HepG2 (cell line): Measurements from ENCODE around the gene RMI1. TPM values are rescaled to one million over a fixed set of nuclear protein-coding genes. Genes with fewer than 3 reads are reported as not detected.

Experiments
- CREBL2 ChIP-seq: sonication (generic); formaldehyde crosslinking; IDR thresholded peaks from 2 replicates; pipeline ENCODE4 v1.8.1; 2023; ENCODE audit warnings: missing genetic modification reagents, mild to moderate bottlenecking, borderline replicate concordance
- ELK4 ChIP-seq: sonication (generic); formaldehyde crosslinking; IDR thresholded peaks from 2 replicates; pipeline ENCODE4 v1.9.0; 2021; ENCODE audit warnings: missing genetic modification reagents, borderline replicate concordance
- FOSL1 ChIP-seq: sonication (generic); formaldehyde crosslinking; IDR thresholded peaks from 2 replicates; pipeline ENCODE4 v1.9.0; 2021; ENCODE audit warnings: missing genetic modification reagents, borderline replicate concordance
- MEF2D ChIP-seq: sonication (generic); formaldehyde crosslinking; IDR thresholded peaks from 2 replicates; pipeline ENCODE4 v1.5.1; 2020; ENCODE audit warnings: mild to moderate bottlenecking, missing genetic modification reagents
- MTF2 ChIP-seq: sonication (generic); formaldehyde crosslinking; IDR thresholded peaks from 2 replicates; pipeline ENCODE4 v1.5.0; 2020; ENCODE audit warnings: missing genetic modification reagents, borderline replicate concordance
- MXI1 ChIP-seq: IDR thresholded peaks from 3 replicates; pipeline ENCODE4 v1.6.1; 2012; ENCODE audit warnings: low read depth, low read length, inconsistent platforms, borderline replicate concordance
- NRL ChIP-seq: sonication (generic); formaldehyde crosslinking; IDR thresholded peaks from 2 replicates; pipeline ENCODE4 v1.5.0; 2020; ENCODE audit warnings: missing genetic modification reagents, mild to moderate bottlenecking, moderate library complexity, borderline replicate concordance
- RBM22 ChIP-seq: fragments of 200-400 bp; formaldehyde crosslinking; optimal IDR thresholded peaks from 2 replicates; pipeline ENCODE3; 2017; ENCODE audit warnings: mild to moderate bottlenecking, low read length, moderate library complexity
- SCMH1 ChIP-seq: sonication (generic); formaldehyde crosslinking; IDR thresholded peaks from 2 replicates; pipeline ENCODE4 v1.9.0; 2021; ENCODE audit warnings: missing genetic modification reagents, mild to moderate bottlenecking, borderline replicate concordance
- SIX1 ChIP-seq: sonication (generic); formaldehyde crosslinking; IDR thresholded peaks from 2 replicates; pipeline ENCODE4 v1.4.0; 2020; ENCODE audit warnings: missing genetic modification reagents, borderline replicate concordance
- SNAPC2 ChIP-seq: sonication (generic); formaldehyde crosslinking; IDR thresholded peaks from 2 replicates; pipeline ENCODE4 v1.8.1; 2022; ENCODE audit warnings: mild to moderate bottlenecking, missing genetic modification reagents
- TMF1 ChIP-seq: sonication (generic); formaldehyde crosslinking; IDR thresholded peaks from 2 replicates; pipeline ENCODE4 v1.8.1; 2022; ENCODE audit warnings: low read depth, missing genetic modification reagents
- ZBTB7A ChIP-seq: sonication (generic); formaldehyde crosslinking; IDR thresholded peaks from 2 replicates; pipeline ENCODE4 v1.8.0; 2022; ENCODE audit warnings: mild to moderate bottlenecking, missing genetic modification reagents
- ZMYM3 ChIP-seq: sonication (generic); formaldehyde crosslinking; IDR thresholded peaks from 2 replicates; pipeline ENCODE4 v1.5.1; 2020; ENCODE audit warnings: mild to moderate bottlenecking, missing genetic modification reagents
- ZNF143 ChIP-seq: sonication (generic); formaldehyde crosslinking; IDR thresholded peaks from 2 replicates; pipeline ENCODE4 v1.4.0; 2020; ENCODE audit warnings: missing genetic modification reagents
- ZNF274 ChIP-seq: sonication (generic); formaldehyde crosslinking; IDR thresholded peaks from 2 replicates; pipeline ENCODE4 v1.5.1; 2020; ENCODE audit warnings: mild to moderate bottlenecking, missing genetic modification reagents
- ZNF432 ChIP-seq: sonication (generic); formaldehyde crosslinking; IDR thresholded peaks from 2 replicates; pipeline ENCODE4 v1.5.0; 2020; ENCODE audit warnings: missing genetic modification reagents, mild to moderate bottlenecking, borderline replicate concordance
- ZNF646 ChIP-seq: sonication (generic); formaldehyde crosslinking; IDR thresholded peaks from 2 replicates; pipeline ENCODE4 v1.9.0; 2021; ENCODE audit warnings: mild to moderate bottlenecking, missing genetic modification reagents
- ZNF660 ChIP-seq: sonication (generic); formaldehyde crosslinking; IDR thresholded peaks from 2 replicates; pipeline ENCODE4 v1.5.1; 2020; ENCODE audit warnings: mild to moderate bottlenecking, low read depth, missing genetic modification reagents, borderline replicate concordance
- ZSCAN9 ChIP-seq: IDR thresholded peaks from 2 replicates; pipeline ENCODE4 v1.6.1; 2016; ENCODE audit warnings: borderline replicate concordance
- polyA plus RNA-seq, 8 experiments: library from polyadenylated mRNA; depleted of rRNA in 3 of 8; stranded (reverse) in 7 of 8; unstranded in 1 of 8; fragments of >200 nt; fragmentation: Illumina TruSeq in 4 of 8; extraction: Trizol in 4 of 8; gene quantifications; 2 replicates each; pipeline versions ENCODE4 v1.2.1 to v1.2.3, GENCODE V29; 2011 to 2016; ENCODE audit warnings: low read depth in 4 of 8, missing spikeins in 1 of 8, mixed read lengths in 1 of 8; ENCODE audit not compliant: insufficient read depth in 1 of 8
- total RNA-seq, 5 experiments: library from RNA; depleted of rRNA; stranded (reverse); fragments of >200 nt; fragmentation: Illumina TruSeq; extraction: Trizol; gene quantifications; 2 replicates each; pipeline ENCODE4 v1.2.3, GENCODE V29; 2016; ENCODE audit warnings: low read depth in 1 of 5

Gene RMI1
- total and polyA plus RNA-seq, 2 of the 13 experiments (the other 11 are each of a cell fraction or from before 2014, with no cell fraction given), result 0.54 to 3.7 TPM

GRCh38 chr9:83978992-83979811 is 1.4 kb upstream of the RMI1 start (continued):
- no peak for TF ChIP-seq TMF1 (CRISPR knock-in tag)
- TF ChIP-seq ZNF274 (CRISPR knock-in tag), result no peak
- TF ChIP-seq FOSL1 (CRISPR knock-in tag), result no peak
- no peak for TF ChIP-seq ZNF432
- TF ChIP-seq SCMH1 (CRISPR knock-in tag), result no peak
- TF ChIP-seq SNAPC2 (CRISPR knock-in tag), result 0 out of 2 replicates have a peak, but pooled peaks have one; percentile 19
- no peak for TF ChIP-seq ZMYM3 (CRISPR knock-in tag)
- TF ChIP-seq MTF2 (CRISPR knock-in tag), result no peak
- no peak for TF ChIP-seq NRL (CRISPR knock-in tag)
- no peak; the same call in 1 of the 2 replicates for TF ChIP-seq ZNF660 (CRISPR knock-in tag)
- no peak for TF ChIP-seq ZNF143 (CRISPR knock-in tag)
- no peak for TF ChIP-seq ZSCAN9 (CRISPR knock-in tag)
- TF ChIP-seq MEF2D, result no peak
- peak; percentile 25; the same call in 1 of the 2 replicates for TF ChIP-seq ZNF646 (CRISPR knock-in tag)
- TF ChIP-seq CREBL2 (CRISPR knock-in tag), result no peak; the same call in 1 of the 2 replicates
- no peak for TF ChIP-seq ELK4 (CRISPR knock-in tag)
- TF ChIP-seq SIX1 (CRISPR knock-in tag), result no peak
- TF ChIP-seq ZBTB7A (CRISPR knock-in tag), result no peak; the same call in 1 of the 2 replicates
- TF ChIP-seq MXI1, result no peak; the same call in 2 of the 3 replicates
- peak; percentile 10 for TF ChIP-seq RBM22
